NK-92 treated with Interleukin-12 subunit alpha and Interleukin-12 subunit beta, amount 100 ng/mL, for 24 hours (cell line): Measurements from ENCODE around the gene FBXO24.

Experiments used
- DNase-seq: peaks from one replicate; lab custom pipeline; 2025; lab: John Stamatoyannopoulos, UW

Gene FBXO24

DNA sequence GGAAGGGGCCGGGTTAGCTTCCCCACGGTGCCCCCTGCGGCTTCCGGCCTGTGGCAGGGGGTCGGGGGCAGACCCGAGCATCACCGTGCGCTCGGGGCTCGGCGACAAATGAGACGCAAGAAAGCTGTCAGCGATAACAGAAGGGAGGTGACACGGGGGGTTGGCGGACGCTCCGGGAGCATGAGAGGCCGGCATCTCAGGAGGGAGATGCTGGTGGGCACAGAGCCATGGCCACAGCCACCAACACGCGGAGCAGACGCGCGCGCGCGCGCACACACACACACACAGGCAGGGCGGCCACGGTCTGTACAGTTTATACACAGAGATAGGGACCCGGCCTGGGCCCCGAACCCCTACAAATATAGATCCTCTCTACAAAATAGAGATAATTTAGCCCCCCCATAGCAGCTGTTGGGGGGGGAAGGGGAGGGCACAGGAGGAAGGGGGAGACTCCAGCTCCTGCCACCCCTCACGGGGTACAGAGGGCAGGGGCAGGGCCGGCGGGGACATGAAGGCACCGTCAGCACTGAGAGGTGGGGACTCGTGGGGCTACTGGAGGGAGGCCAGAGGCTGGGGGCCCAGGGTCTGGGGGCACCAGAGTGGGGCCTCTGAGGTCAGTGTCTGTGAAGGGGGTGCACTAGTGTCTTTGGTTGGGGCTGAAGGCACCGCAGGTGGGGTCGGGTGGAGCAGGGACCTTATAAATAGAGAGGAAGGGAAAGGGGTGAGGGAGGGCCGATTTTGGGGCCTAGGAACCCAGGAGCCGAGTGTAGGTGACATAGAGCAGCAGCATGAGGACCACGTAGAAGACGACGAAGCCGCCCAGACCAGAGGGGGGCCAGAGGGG is 11.5 kb upstream of the FBXO24 start:
- no peak for DNase-seq

- DNase-seq: no peak
Measured at GRCh38 chr7:100575206-100575631, 10.9 kb upstream of the FBXO24 start.

GRCh38 chr7:100575746-100576383 is 10.3 kb upstream of the FBXO24 start:
- DNase-seq: no peak

GRCh38 chr7:100576384-100576993 is 9.6 kb upstream of the FBXO24 start:
- no peak for DNase-seq

GRCh38 chr7:100577103-100577502 is 9.0 kb upstream of the FBXO24 start:
- DNase-seq: no peak

- no peak for DNase-seq
Measured at GRCh38 chr7:100577507-100577906, 8.6 kb upstream of the FBXO24 start.

DNA sequence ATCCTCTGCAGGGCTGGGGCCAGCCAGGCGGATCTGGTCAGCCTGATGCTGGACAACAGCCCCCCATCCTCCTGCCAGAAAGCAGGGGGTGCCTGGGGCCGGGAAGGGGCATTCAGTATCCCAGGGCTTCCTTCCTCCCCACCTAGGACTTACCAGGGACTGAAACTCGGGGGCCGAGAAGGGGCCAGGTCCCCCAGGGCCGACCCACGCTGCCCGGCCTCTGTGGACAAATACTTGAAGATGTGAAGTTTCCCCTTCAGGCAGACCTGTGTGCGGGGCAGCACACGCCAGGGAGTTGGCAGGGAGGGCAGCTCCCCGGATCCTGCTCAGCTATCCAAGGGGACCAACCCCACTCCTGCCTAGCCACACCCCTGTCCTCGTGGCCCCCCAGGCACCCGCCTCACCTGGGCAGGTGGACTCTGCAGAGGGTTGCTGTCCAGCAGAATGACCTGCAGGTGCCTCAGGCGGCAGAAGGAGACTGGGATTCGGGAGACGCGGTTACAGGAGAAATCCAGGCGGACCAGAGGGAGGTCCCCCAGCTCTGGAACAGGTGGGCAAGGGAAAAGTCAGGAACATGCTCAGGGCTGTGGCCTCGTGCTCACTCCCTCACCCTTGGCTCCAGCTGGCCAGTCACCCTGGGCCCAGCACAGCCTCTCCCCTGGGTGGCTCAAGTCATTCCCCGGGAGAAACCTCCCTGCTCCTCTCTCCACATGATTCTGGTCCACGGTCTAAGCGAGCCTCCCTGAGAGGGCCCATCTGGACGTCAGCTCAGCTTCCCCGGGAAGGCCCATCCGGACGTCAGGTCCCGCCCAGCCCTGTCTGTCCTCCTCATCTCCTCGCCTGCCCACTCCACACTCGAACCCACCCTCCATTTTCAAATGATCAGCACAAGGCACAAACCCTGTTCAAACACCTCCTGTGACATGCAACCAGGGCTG is 7.6 kb upstream of the FBXO24 start:
- DNase-seq: no peak

DNA sequence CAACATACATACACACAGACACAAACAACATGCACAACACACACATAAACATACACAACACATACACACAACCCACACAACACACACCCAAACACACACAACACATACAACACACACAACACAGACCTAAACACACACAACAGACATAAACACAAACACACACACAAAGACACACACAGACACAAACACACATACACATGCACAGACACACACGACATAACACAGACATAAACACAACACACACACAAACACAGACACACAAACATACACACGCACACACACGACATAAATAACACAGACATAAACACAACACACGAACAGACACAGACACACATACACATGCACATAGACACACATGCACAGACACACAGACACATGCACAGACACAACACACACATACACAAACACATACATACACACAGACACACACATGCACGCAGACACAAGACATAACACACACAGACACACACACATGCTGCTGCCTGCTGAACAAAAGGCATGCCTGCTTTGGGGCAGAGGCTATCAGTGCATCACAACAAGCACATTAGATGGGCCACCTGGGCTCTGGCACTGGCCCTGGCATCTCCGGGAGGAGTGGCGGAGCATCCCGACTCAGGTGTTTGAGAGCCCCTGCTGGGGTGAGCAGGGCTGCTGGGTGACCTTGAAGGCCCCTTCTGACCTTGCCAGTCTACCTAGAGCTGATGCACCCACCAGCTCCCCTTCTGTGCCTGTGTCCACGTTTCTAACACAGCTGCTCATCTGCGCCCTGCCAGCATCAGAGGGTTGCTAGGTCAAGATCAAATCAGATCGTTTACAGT is 5.5 kb upstream of the FBXO24 start:
- DNase-seq: no peak

DNA sequence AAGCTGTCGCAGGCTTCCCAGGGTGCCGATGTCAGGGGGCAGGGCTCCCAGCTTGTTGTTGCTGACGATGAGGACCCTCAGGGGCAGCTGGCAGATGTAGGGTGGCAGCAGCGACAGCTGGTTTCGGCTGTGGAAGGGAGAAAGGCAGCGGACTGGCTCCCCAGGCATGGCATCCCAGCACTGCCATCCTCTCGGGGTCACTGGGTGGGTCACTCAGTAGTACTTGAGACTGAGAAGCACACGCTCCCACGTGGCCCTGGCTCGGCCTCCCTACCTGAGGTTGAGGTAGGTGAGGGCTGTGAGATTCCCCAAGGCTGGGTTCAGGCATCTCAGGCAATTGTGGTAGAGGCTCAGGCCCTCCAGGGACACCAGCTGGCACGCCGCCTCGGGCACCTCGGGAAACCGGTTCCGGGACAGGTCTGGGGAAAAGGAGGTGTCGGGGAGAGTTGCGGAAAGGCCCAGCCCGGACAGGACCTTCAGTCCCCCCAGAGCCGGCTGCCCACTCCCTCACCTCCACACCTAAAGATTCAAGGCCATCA is 4.0 kb upstream of the FBXO24 start:
- DNase-seq: no peak

- DNase-seq: no peak
Measured at GRCh38 chr7:100582650-100583049, 3.5 kb upstream of the FBXO24 start.

DNA sequence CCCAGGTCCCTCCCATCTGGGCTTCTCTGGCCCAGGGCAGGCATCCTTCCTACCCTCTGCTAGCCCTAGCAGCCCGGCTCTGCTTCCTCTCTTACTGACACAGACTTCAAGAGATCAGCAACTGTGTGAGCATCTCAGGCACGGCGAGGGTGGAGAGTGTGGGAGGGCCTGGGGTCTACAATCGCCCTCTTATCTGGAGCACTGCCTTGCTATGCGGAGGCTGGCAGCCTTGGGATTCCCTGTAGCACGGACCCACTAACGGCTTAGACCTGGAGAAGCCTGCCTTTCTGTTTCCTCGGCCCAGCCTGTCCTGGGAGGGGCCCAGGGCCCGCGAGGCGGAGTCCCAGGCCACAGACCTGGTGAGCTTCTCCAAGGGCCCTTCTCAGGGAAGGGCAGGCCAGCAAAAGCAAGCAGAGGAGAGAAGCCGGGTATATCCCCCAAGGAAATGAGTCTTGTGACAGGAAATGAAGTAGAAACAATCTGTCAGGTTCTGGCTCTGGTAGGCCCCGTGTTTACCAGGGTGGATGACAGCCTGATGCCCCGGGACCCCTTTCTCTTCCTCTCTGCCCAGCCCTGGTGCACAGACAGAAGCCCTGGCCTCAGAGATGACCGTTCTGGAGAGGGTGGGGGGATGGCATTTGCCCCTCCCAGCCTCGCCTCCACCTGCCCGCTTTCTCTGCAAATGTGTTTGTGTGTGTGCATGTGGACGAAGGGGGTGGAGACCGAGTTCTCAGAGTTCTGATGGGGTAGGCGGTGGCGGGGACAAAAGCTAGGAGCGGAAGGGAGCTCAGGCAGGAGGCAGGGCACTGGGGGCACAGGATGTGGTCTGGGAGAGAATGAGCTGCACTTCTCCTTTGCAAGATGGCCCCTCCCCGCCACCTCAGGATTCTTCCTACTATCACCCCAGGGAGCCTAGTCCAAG is 2.7 kb upstream of the FBXO24 start:
- DNase-seq: peak; percentile 59

DNA sequence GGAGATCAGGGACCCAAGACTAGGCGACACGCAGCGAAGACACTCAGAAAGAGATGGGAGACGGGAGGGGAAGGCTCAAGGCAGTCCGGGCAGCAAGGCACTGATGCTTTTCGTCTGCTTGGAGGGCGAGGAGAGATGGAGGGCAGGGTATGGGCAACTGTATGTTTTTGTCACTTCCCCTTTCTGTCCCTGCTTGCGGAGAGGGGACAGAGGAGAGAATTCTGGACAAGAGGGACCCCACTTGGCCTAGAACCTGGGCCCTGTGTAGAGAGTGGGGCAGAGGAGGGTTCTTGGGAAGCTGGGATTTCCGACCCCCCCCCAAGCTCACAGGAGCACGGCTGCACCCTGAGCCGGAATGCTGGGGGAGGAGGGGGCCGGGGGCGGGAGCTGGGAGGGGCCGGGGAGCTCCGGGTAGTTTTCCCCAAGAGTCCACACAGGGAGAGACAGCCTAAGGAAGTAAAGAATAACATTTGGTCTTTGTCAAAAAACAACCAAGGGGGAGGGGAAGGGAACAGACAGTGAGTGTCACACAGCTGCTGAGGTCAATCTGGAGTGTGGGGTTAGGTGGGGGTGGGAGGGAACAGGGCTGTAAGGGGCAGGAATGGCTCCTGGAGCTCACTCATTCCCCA is 2.0 kb upstream of the FBXO24 start:
- no peak for DNase-seq

GRCh38 chr7:100584683-100585510 is 1.2 kb upstream of the FBXO24 start:
- DNase-seq: no peak

DNA sequence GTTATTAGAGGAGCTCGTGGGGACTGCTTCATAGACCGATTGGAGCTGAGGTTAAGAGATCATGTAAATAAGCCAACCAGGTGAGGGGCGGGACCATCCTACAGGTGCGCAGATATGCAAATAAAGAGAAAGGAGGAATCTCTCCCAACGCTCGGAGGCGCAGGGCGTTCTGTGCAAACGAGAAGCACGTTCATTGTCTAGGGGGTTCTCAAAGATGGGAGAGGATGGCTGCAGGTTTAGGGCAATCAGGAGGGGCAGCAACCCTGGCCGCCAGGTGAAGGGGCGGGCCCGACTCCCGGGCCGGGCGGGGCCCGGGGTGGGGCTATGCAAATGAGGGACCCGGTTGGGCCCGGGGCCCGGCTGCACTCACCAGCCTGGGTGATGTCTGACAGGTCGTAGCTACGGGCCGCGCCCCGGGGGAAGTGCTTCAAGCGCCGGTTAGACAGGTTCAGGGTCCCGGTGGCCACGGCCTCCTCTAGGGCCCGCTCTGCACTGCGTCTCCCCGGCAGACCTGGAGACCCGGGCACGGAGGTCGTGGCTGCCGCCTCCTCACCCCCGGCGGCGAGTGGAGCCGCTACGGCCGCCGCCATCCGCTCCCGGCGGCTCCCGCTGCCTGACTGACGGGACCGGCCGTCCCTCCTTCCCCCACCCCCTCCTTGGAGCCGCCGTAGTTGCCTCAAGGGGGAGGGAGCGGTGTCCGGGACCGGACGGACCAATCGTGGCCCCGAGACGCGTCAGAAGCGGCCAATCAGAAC is 440 bp upstream of the FBXO24 start, which contains the start of gene LRCH4:
LRCH4 (minus strand) TSS at position 619 of the 755 bp plus-strand sequence; CDS start at position 590, 29 bp downstream.
- DNase-seq: peak; percentile 53

DNA sequence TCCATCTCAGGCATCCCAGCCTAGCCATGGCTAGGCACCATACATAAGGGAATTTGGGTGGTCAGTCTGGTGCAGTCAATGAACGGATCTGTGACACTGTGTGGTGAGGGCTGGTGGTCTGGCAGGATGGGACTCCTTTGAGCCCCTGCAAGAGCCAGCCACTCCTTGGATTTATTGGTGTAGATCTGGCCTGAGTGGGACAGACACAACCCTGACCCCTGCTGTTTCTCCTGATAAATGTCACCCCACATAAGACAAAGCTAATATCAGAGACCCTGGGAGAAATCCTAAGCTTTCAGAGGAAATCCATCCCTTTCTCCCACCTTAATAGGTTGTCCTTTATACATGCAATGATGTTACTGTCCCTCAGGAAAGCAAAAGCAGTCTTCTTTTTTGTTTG is 2.3 kb downstream of the FBXO24 start:
- no peak for DNase-seq

GRCh38 chr7:100589341-100589947 is 3.3 kb downstream of the FBXO24 start:
- DNase-seq: no peak
